ENCODE results near the gene DNAJC16. TPM values are rescaled to one million over a fixed set of nuclear protein-coding genes. Genes with fewer than 3 reads are reported as not detected.

Gene DNAJC16
- total RNA-seq, 2 donors from 2014 or later: 23.1 to 31.6 TPM

- H3K27ac ChIP-seq (ENCODE audit: low read depth, low read length): no peak overlapping the region
- H3K9ac ChIP-seq (ENCODE audit: extremely low read depth, low read length, poor library complexity, severe bottlenecking): no peak overlapping the region
- Mint-ChIP-seq H3K9me3 (no peaks in the 10 kb centered on the region), H3K4me1 (peaks cover 2% of the 10 kb centered on the region), H3K27ac (no peak overlapping the region), H3K27me3 (ENCODE audit: insufficient read depth) (no peaks in the 10 kb centered on the region), H3K4me3 (no peak overlapping the region), H3K36me3 (ENCODE audit: low read depth) (peaks cover 31% of the 10 kb centered on the region)
- peaks cover 44% of the 10 kb centered on the region for H3K36me3 ChIP-seq (ENCODE audit: control insufficient read depth, insufficient read depth, low read length)
- WGBS, 2 experiments (ENCODE audit: insufficient coverage in 1 of 2, insufficient read length in 1 of 2): 86 to 92% methylated on average over 2 of the region's 2 CpGs
- no peak for DNase-seq
- H3K4me1 ChIP-seq (ENCODE audit: control insufficient read depth, insufficient read depth, low read length): no peaks in the 10 kb centered on the region
- no peaks in the 10 kb centered on the region for H3K27me3 ChIP-seq (ENCODE audit: control insufficient read depth, insufficient read depth, low read length, poor library complexity, severe bottlenecking)
- H3K9me3 ChIP-seq (ENCODE audit: control insufficient read depth, low read length): no peaks in the 10 kb centered on the region
- no peak overlapping the region for H3K4me3 ChIP-seq (ENCODE audit: low read length)
- no peak for TF ChIP-seq CTCF (conservative IDR thresholded peaks at IDR 0.05)
Measured at GRCh38 chr1:15557008-15557407, 30.4 kb downstream of the DNAJC16 start.

- H3K4me1 ChIP-seq (ENCODE audit: control insufficient read depth, insufficient read depth, low read length): no peaks in the 10 kb centered on the region
- Mint-ChIP-seq H3K4me3 (no peak overlapping the region), H3K36me3 (ENCODE audit: low read depth) (peaks cover 37% of the 10 kb centered on the region), H3K27ac (no peak overlapping the region), H3K27me3 (ENCODE audit: insufficient read depth) (no peaks in the 10 kb centered on the region), H3K4me1 (peaks cover 2% of the 10 kb centered on the region), H3K9me3 (no peaks in the 10 kb centered on the region)
- H3K9me3 ChIP-seq (ENCODE audit: control insufficient read depth, low read length): no peaks in the 10 kb centered on the region
- H3K27me3 ChIP-seq (ENCODE audit: control insufficient read depth, insufficient read depth, low read length, poor library complexity, severe bottlenecking): no peaks in the 10 kb centered on the region
- H3K36me3 ChIP-seq (ENCODE audit: control insufficient read depth, insufficient read depth, low read length): peaks cover 50% of the 10 kb centered on the region
- H3K9ac ChIP-seq (ENCODE audit: extremely low read depth, low read length, poor library complexity, severe bottlenecking): no peak overlapping the region
- no peak overlapping the region for H3K27ac ChIP-seq (ENCODE audit: low read depth, low read length)
- DNase-seq: no peak
- H3K4me3 ChIP-seq (ENCODE audit: low read length): no peak overlapping the region
- TF ChIP-seq CTCF (conservative IDR thresholded peaks at IDR 0.05): no peak
- 91 to 100% methylated on average over 1 to 2 of the region's 2 CpGs for WGBS, 2 experiments (ENCODE audit: insufficient coverage in 1 of 2, insufficient read length in 1 of 2)
Measured at GRCh38 chr1:15557594-15557993, 30.9 kb downstream of the DNAJC16 start.

- Histone ChIP-seq H3K27me3 (ENCODE audit: control insufficient read depth, insufficient read depth, low read length, poor library complexity, severe bottlenecking) (no peaks in the 10 kb centered on the region), H3K9ac (ENCODE audit: extremely low read depth, low read length, poor library complexity, severe bottlenecking) (no peak overlapping the region), H3K4me3 (ENCODE audit: low read length) (no peak overlapping the region), H3K9me3 (ENCODE audit: control insufficient read depth, low read length) (no peaks in the 10 kb centered on the region), H3K4me1 (ENCODE audit: control insufficient read depth, insufficient read depth, low read length) (no peaks in the 10 kb centered on the region), H3K27ac (ENCODE audit: low read depth, low read length) (no peak overlapping the region), H3K36me3 (ENCODE audit: control insufficient read depth, insufficient read depth, low read length) (peaks cover 58% of the 10 kb centered on the region)
- Mint-ChIP-seq H3K9me3 (no peaks in the 10 kb centered on the region), H3K4me1 (peaks cover 2% of the 10 kb centered on the region), H3K27ac (no peak overlapping the region), H3K4me3 (no peak overlapping the region), H3K27me3 (ENCODE audit: insufficient read depth) (no peaks in the 10 kb centered on the region), H3K36me3 (ENCODE audit: low read depth) (peaks cover 41% of the 10 kb centered on the region)
- no peak for TF ChIP-seq CTCF (conservative IDR thresholded peaks at IDR 0.05)
- WGBS, 2 experiments (ENCODE audit: insufficient coverage in 1 of 2, insufficient read length in 1 of 2): 91 to 93% methylated on average over 2 to 4 of the region's 4 CpGs
- DNase-seq: no peak
Measured at GRCh38 chr1:15558516-15558915, 31.9 kb downstream of the DNAJC16 start.
